ENCODE data around the gene LRRC9.
A peak's percentile ranks its signal among the peaks of the same experiment; 100 is the strongest.
"Not testable (repeated sequence)": the region's sequence is repeated elsewhere in the genome, so short reads cannot be mapped to it uniquely, and the experiment has no call there.

LRRC9 gene

DNA sequence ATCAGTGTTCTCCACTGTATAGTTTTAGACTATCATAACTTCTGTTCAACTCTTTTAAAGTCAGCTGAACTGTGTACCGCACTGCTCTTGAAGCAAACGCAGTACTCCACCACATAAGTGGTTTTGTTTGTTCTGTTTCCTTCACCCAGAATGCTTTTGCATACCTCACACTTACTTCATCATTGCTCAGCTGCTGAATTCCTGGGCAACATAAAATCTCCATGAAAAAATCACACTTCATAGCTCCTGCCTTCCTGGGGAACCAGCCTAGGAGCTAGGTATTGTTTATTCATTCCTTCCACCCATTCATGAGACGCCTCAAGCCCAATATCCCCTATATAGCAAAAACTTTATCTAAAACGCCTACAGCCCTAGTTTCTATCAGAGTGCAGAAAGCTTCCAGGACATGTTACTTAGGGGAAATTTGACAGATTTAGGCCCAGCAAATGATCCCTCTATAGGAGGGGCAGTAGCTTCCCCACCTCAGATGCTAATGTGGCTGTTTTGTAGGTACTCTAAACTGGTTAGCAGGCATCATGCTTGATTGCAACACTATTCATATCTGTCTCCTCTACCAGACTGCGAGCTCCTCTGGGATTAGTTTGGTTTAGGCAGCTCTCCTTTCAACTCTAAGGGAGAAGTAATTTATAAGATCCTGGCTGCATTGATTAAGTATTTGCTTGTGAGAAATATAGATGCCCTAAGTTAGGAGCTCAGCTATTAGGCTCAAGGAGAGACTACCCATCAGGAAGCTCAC, 44.5 kb downstream of the LRRC9 start:
- H3K9me3 Mint-ChIP-seq: no peaks in the 10 kb centered on the region
- H3K27ac Mint-ChIP-seq (ENCODE audit: low read depth): no peak overlapping the region
- peak overlapping the region; percentile 84 for H3K4me3 Mint-ChIP-seq
- no peaks in the 10 kb centered on the region for H3K36me3 Mint-ChIP-seq (ENCODE audit: insufficient read depth)
- H3K27me3 Mint-ChIP-seq: peaks cover 9% of the 10 kb centered on the region
- ATAC-seq (replicated peaks; ENCODE audit: extremely low read depth, poor library complexity, severe bottlenecking) (no peak), DNase-seq (ENCODE audit: low spot score in 2 of 2) (no peak)
- peaks cover 10% of the 10 kb centered on the region for H3K4me1 Mint-ChIP-seq

DNA sequence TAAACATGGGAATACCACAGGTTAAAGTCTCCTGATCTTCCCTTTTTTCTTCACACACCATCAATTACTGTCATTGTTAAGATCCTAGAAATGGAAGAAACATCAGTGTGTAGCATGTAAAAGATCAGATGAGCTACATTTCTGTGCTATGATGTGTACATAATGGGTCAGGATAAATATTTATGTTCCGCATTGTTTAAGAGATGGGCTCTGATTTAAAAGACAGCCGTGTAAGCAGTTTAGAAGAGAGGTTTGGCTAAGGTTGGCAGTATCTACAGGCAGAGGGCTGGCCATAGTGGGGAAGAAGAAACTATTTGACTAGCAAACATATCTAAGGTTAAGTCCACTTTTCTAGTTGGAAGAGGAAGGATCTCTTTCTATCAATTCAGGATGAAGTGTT, 49.4 kb downstream of the LRRC9 start:
- Mint-ChIP-seq H3K4me1 (peaks cover 10% of the 10 kb centered on the region), H3K27ac (ENCODE audit: low read depth) (no peak overlapping the region), H3K27me3 (peaks cover 14% of the 10 kb centered on the region), H3K9me3 (no peaks in the 10 kb centered on the region), H3K4me3 (no peak overlapping the region), H3K36me3 (ENCODE audit: insufficient read depth) (no peaks in the 10 kb centered on the region)
- DNase-seq (ENCODE audit: low spot score in 2 of 2): no peak
- ATAC-seq (replicated peaks; ENCODE audit: extremely low read depth, poor library complexity, severe bottlenecking): no peak

DNA sequence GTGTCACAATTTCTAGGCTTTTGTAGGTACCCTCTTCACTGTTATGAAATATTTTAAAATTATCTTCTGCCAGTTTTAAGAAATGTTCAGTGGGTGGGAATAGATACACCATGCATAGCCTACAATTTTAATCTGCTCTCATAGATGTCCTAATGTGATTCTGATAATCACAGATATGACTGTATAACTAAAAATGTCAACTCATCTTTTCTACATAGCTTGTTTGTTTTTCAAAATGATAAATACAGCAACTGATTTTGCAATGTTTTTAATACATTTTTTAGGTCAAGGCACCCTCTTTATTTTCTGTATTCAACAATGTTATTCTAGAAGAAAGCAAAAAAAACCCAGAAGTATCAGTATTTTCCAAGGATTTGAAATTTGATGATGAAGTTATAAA, 61.6 kb downstream of the LRRC9 start:
- Mint-ChIP-seq H3K9me3 (no peaks in the 10 kb centered on the region), H3K27ac (ENCODE audit: low read depth) (no peak overlapping the region), H3K36me3 (ENCODE audit: insufficient read depth) (no peaks in the 10 kb centered on the region), H3K27me3 (no peaks in the 10 kb centered on the region), H3K4me3 (no peak overlapping the region), H3K4me1 (no peaks in the 10 kb centered on the region)
- ATAC-seq (replicated peaks; ENCODE audit: extremely low read depth, poor library complexity, severe bottlenecking): no peak
- DNase-seq (ENCODE audit: low spot score in 2 of 2): no peak

DNA sequence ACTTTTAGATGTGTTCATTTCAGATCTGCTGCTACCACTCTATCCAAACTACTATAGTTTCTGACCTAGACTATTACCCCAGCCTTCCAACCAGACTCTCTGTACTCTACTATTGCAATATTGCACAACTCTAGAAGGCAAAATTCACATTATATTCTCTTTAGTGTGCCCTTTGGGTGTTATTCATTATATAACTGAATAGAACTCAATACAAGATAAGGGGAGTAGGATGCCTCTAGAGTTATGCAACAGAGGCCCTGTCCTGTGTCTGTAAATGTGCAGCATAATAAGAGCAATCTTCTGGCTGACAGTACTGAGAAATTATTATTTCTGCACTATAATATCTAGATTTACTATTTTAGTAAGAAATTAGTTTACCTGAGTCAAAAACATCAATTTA, 63.1 kb downstream of the LRRC9 start:
- no peaks in the 10 kb centered on the region for H3K4me1 Mint-ChIP-seq
- H3K36me3 Mint-ChIP-seq (ENCODE audit: insufficient read depth): no peaks in the 10 kb centered on the region

DNA sequence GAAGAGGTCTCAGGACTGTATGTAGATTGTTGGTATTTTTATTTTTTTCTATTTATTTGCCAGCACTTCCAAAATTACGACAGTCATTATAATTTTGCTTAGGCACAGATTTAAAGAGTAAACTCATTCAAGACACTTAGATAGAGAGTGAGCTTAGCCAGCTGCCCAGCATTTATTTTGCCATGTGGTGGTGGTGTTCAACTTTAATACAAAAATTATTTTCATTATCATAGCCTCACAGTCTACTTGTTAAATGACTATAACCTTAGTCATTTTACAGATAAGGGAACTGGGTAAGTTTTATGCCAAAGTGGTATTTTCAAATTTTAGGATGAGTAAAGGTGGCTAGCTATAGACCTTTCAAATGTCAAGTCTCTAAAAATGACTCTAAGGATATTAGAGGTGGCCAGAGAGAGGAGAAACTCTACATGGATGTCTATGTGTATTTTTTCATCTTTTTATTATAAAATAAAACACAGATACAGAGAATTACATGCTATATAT, 66.7 kb downstream of the LRRC9 start:
- Mint-ChIP-seq H3K36me3 (ENCODE audit: insufficient read depth) (no peaks in the 10 kb centered on the region), H3K4me3 (no peak overlapping the region), H3K27ac (ENCODE audit: low read depth) (no peak overlapping the region), H3K27me3 (peaks cover 18% of the 10 kb centered on the region), H3K9me3 (no peaks in the 10 kb centered on the region), H3K4me1 (no peaks in the 10 kb centered on the region)
- DNase-seq (ENCODE audit: low spot score in 2 of 2): no peak
- ATAC-seq (replicated peaks; ENCODE audit: extremely low read depth, poor library complexity, severe bottlenecking): no peak

More for the DNA sequence above, 63.1 kb downstream of the LRRC9 start:
- Mint-ChIP-seq H3K27ac (ENCODE audit: low read depth) (no peak overlapping the region), H3K9me3 (no peaks in the 10 kb centered on the region), H3K4me3 (no peak overlapping the region), H3K27me3 (no peaks in the 10 kb centered on the region)
- DNase-seq (ENCODE audit: low spot score in 2 of 2) (no peak), ATAC-seq (replicated peaks; ENCODE audit: extremely low read depth, poor library complexity, severe bottlenecking) (no peak)

DNA sequence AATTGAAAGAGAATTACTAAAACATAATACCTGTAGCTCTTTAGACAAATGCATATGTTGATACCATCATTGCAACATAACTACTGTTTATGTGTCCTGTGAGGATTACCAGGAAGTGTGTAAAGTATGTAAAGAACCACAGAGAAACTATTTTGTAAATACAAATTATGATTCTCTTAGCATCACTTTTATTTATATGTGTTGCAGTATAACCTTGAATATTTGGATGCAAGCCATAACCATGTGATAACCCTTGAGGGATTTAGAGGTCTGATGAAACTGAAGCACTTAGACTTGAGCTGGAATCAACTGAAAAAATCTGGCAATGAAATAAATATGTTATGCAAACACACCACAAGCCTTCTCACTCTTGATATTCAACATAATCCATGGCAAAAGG, 77.5 kb downstream of the LRRC9 start:
- DNase-seq (ENCODE audit: low spot score in 2 of 2) (no peak), ATAC-seq (replicated peaks; ENCODE audit: extremely low read depth, poor library complexity, severe bottlenecking) (no peak)
- Mint-ChIP-seq H3K36me3 (ENCODE audit: insufficient read depth) (no peaks in the 10 kb centered on the region), H3K4me3 (no peak overlapping the region), H3K27me3 (peaks cover 37% of the 10 kb centered on the region), H3K27ac (ENCODE audit: low read depth) (no peak overlapping the region), H3K9me3 (no peaks in the 10 kb centered on the region), H3K4me1 (no peaks in the 10 kb centered on the region)

DNA sequence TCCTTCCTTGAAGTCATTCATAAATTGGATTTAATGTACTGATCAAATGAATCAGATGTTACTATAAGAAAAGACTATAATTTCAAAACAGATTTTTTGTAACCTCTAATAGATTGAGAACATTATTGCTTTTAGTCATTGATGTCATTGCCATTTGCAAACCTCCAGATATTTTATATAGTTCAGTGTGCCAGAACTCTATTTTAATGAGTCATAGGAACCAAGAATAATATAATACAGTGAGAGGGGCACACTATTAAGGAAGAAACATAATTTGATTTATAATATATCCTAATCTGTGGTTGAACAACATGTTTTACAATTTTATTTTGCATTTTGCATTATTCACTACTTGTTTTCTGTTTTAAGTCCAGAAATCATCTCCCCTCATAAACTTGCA, 78.0 kb downstream of the LRRC9 start:
- H3K27ac Mint-ChIP-seq (ENCODE audit: low read depth): no peak overlapping the region
- H3K36me3 Mint-ChIP-seq (ENCODE audit: insufficient read depth): no peaks in the 10 kb centered on the region
- no peak overlapping the region for H3K4me3 Mint-ChIP-seq
- H3K27me3 Mint-ChIP-seq: peaks cover 32% of the 10 kb centered on the region
- H3K4me1 Mint-ChIP-seq: no peaks in the 10 kb centered on the region
- H3K9me3 Mint-ChIP-seq: no peaks in the 10 kb centered on the region
- DNase-seq (ENCODE audit: low spot score in 2 of 2): no peak
- no peak for ATAC-seq (replicated peaks; ENCODE audit: extremely low read depth, poor library complexity, severe bottlenecking)

DNA sequence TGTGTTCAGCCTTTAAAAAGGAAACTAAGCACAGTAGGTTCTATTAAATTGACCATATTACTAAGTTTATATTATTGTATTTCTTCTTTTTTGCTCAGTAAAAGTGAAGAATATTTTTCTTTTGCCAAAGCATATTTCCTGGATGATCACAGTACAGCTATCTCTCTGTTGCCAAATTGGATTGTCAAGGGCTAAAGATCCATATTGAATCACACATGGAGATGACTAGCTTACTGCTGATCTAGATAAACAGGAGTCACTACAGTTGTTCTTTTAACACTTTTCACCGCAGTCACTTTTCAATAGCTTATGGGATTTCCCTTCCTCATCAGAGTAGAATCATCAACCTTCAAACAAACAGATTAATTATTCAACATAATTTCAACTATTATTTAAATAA, 78.6 kb downstream of the LRRC9 start:
- DNase-seq (ENCODE audit: low spot score in 2 of 2): no peak
- H3K4me3 Mint-ChIP-seq: no peak overlapping the region
- H3K9me3 Mint-ChIP-seq: no peaks in the 10 kb centered on the region
- no peak overlapping the region for H3K27ac Mint-ChIP-seq (ENCODE audit: low read depth)
- H3K27me3 Mint-ChIP-seq: peaks cover 26% of the 10 kb centered on the region
- H3K36me3 Mint-ChIP-seq (ENCODE audit: insufficient read depth): no peaks in the 10 kb centered on the region
- H3K4me1 Mint-ChIP-seq: no peaks in the 10 kb centered on the region
- ATAC-seq (replicated peaks; ENCODE audit: extremely low read depth, poor library complexity, severe bottlenecking): no peak

DNA sequence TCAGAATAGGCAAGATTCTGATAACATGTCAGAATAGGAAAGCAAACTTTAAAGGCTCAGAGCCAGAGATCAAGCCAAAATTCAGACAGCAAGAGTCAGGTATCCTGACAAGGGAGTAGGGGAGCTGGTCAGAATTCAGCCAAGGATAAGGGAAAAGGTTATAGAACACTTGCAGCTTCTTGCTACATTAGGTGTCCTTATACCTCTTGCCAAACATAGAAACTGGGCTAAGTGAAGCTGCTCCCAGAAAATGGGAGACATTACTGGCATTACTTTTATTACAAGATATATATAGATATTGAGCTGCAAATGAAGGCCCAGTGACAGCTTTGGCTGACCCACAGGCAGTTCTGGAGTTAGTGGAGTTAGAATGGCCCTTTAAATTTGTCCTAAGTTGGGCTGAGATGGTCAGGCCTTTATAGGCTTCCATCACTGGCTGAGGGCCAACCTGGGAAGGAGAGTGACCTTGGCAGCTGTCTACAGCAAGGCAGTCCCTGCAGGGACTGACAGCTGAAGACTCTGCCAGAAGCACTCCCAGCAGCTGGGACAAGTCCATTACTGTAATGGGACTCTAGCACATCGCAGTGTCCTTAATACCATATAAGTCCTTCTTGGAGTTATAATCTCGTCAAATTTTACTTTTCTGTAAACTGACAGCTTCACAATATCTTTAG, 83.0 kb downstream of the LRRC9 start:
- H3K27me3 Mint-ChIP-seq: peaks cover 44% of the 10 kb centered on the region
- H3K9me3 Mint-ChIP-seq: no peaks in the 10 kb centered on the region
- no peak overlapping the region for H3K27ac Mint-ChIP-seq (ENCODE audit: low read depth)
- no peak overlapping the region for H3K4me3 Mint-ChIP-seq
- no peak for ATAC-seq (replicated peaks; ENCODE audit: extremely low read depth, poor library complexity, severe bottlenecking)
- H3K36me3 Mint-ChIP-seq (ENCODE audit: insufficient read depth): no peaks in the 10 kb centered on the region
- no peak for DNase-seq (ENCODE audit: low spot score in 2 of 2)
- H3K4me1 Mint-ChIP-seq: no peaks in the 10 kb centered on the region

DNA sequence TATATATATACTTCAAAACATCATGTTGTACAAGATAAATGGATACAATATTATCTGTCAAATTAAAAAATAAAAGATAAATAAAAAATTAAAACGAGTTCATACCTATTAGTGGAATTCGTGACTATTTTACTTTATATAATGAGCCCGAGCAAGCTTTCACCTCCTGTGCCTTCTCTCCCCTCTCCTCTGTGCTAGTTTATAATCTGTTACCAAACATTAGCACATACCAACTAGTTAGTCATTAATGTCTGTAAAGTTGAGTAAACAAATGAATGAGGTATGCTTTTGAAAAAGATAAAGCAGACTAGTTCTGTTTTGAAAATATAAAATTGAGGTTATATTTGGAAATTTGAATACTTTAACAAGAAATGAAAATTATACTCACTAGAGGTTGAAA, 84.0 kb downstream of the LRRC9 start:
- H3K27ac Mint-ChIP-seq (ENCODE audit: low read depth): no peak overlapping the region
- no peaks in the 10 kb centered on the region for H3K4me1 Mint-ChIP-seq
- H3K9me3 Mint-ChIP-seq: no peaks in the 10 kb centered on the region
- ATAC-seq (replicated peaks; ENCODE audit: extremely low read depth, poor library complexity, severe bottlenecking): no peak
- no peak overlapping the region for H3K4me3 Mint-ChIP-seq
- no peak for DNase-seq (ENCODE audit: low spot score in 2 of 2)
- peaks cover 48% of the 10 kb centered on the region for H3K27me3 Mint-ChIP-seq
- no peaks in the 10 kb centered on the region for H3K36me3 Mint-ChIP-seq (ENCODE audit: insufficient read depth)

DNA sequence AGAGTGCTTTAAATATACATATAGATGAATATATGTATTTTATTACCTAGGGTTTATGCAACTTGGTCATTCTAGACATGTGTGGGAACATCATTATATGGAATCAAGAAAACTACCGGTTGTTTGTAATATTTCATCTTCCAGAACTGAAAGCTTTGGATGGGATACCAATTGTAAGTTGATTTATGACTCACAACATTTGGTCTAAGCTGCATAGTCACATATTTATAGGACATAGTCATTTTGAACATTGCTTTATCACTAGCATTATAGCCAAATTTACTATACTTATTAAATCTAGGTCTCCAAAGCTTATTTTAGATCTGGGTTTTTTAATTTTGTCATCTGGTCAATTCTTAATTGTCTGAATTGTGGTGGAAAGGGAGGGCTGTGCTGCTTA, 88.1 kb downstream of the LRRC9 start:
- H3K36me3 Mint-ChIP-seq (ENCODE audit: insufficient read depth): no peaks in the 10 kb centered on the region
- peaks cover 44% of the 10 kb centered on the region for H3K27me3 Mint-ChIP-seq
- no peak overlapping the region for H3K27ac Mint-ChIP-seq (ENCODE audit: low read depth)
- H3K4me1 Mint-ChIP-seq: no peaks in the 10 kb centered on the region
- no peaks in the 10 kb centered on the region for H3K9me3 Mint-ChIP-seq
- no peak overlapping the region for H3K4me3 Mint-ChIP-seq
- DNase-seq (ENCODE audit: low spot score in 2 of 2): no peak
- no peak for ATAC-seq (replicated peaks; ENCODE audit: extremely low read depth, poor library complexity, severe bottlenecking)

DNA sequence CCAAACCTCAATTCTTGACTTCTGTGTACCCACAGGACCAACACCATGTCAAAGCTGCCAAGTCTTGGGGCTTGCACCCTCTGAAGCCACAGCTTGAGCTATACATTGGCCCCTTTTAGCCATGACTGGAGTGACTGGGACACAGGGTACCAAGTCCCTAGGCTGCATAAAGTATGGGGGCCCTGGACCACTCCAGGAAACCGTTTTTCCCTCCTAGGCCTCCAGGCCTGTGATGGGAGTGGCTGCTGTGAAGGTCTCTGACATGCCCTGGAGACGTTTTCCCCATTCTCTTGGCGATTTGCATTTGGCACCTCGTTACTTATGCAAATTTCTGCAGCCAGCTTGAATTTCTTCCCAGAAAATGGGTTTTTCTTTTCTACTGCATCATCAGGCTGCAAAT, 90.3 kb downstream of the LRRC9 start:
- not testable (repeated sequence) for DNase-seq (ENCODE audit: low spot score in 2 of 2); H3K27ac Mint-ChIP-seq (ENCODE audit: low read depth); H3K36me3 Mint-ChIP-seq (ENCODE audit: insufficient read depth); H3K4me3 Mint-ChIP-seq; H3K4me1 Mint-ChIP-seq; H3K9me3 Mint-ChIP-seq; ATAC-seq (replicated peaks; ENCODE audit: extremely low read depth, poor library complexity, severe bottlenecking)
- peaks cover 49% of the 10 kb centered on the region for H3K27me3 Mint-ChIP-seq

DNA sequence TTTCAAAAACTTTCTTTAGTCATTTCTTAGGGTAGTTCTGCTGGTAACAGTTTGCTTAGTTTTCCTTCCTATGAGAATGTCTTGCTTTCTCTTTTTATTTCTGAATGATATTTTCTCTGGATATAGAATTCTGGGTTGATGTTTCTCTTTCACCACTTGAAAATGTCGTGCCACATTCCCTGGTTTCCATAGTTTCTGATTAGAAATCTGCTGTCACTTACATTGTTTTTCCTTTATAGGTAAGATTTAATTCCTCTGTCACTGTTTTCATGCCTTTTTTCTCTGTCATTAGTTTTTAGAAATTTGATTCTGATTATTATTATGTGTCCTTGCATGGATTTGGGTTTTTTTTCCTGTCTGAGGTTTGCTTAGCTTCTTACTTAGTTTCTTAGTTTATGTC, 94.5 kb downstream of the LRRC9 start:
- Mint-ChIP-seq H3K36me3 (ENCODE audit: insufficient read depth) (no peaks in the 10 kb centered on the region), H3K4me3 (no peak overlapping the region), H3K27me3 (peaks cover 39% of the 10 kb centered on the region), H3K4me1 (no peaks in the 10 kb centered on the region), H3K9me3 (no peaks in the 10 kb centered on the region), H3K27ac (ENCODE audit: low read depth) (no peak overlapping the region)
- no peak for DNase-seq (ENCODE audit: low spot score in 2 of 2)
- no peak for ATAC-seq (replicated peaks; ENCODE audit: extremely low read depth, poor library complexity, severe bottlenecking)
